DOHH2 (cell line): ENCODE results near the gene CEMIP2.

Experiments used
- H3F3A ChIP-seq: fragments of 200-600 bp; sonication (generic), shearing (Covaris generic); 2 replicates; pipeline ENCODE4 v1.6.0; 2016; ENCODE audit warnings: antibody characterized with exemption, mild to moderate bottlenecking; ENCODE audit not compliant: control insufficient read depth, insufficient read depth
- H3K27ac ChIP-seq: fragments of 200-600 bp; sonication (generic); 2 replicates; pipeline ENCODE4 v1.5.1; 2014; ENCODE audit warnings: low read depth, mild to moderate bottlenecking, low read length, moderate library complexity
- H3K27me3 ChIP-seq: fragments of 200-600 bp; sonication (generic); 2 replicates; pipeline ENCODE4 v1.6.1; 2014; ENCODE audit warnings: mild to moderate bottlenecking, low read length, mixed read lengths; ENCODE audit not compliant: control insufficient read depth
- H3K36me3 ChIP-seq: fragments of 200-600 bp; sonication (generic); 2 replicates; pipeline ENCODE4 v1.6.1; 2014; ENCODE audit warnings: mild to moderate bottlenecking, low read length, moderate library complexity, mixed read lengths; ENCODE audit not compliant: control insufficient read depth
- H3K4me1 ChIP-seq: fragments of 200-600 bp; sonication (generic); 2 replicates; pipeline ENCODE4 v1.6.1; 2014; ENCODE audit warnings: mild to moderate bottlenecking, low read length, mixed read lengths; ENCODE audit not compliant: control insufficient read depth
- H3K4me2 ChIP-seq: fragments of 200-600 bp; sonication (generic); 2 replicates; pipeline ENCODE4 v1.6.0; 2014; ENCODE audit warnings: mild to moderate bottlenecking, low read length, moderate library complexity
- H3K4me3 ChIP-seq: fragments of 200-600 bp; sonication (generic); 2 replicates; pipeline ENCODE4 v1.5.1; 2014; ENCODE audit warnings: mild to moderate bottlenecking, low read length, mixed read lengths
- H3K79me2 ChIP-seq: fragments of 200-600 bp; sonication (generic); 2 replicates; pipeline ENCODE4 v1.6.1; 2014; ENCODE audit warnings: mild to moderate bottlenecking, low read length, mixed read lengths; ENCODE audit not compliant: control insufficient read depth
- H3K9me2 ChIP-seq: fragments of 200-600 bp; sonication (generic); replicated peaks from 2 replicates; pipeline ENCODE4 v1.6.1; 2014; ENCODE audit warnings: mild to moderate bottlenecking, low read length, mixed read lengths; ENCODE audit not compliant: control insufficient read depth
- H3K9me3 ChIP-seq: fragments of 200-600 bp; sonication (generic); 2 replicates; pipeline ENCODE4 v1.6.1; 2014; ENCODE audit warnings: antibody characterized with exemption, low read length, mixed read lengths; ENCODE audit not compliant: control insufficient read depth, insufficient read depth
- H4K20me1 ChIP-seq: fragments of 200-600 bp; sonication (generic); 2 replicates; pipeline ENCODE4 v1.6.0; 2014; ENCODE audit warnings: low read depth, mild to moderate bottlenecking, antibody characterized with exemption, low read length, moderate library complexity; ENCODE audit not compliant: control insufficient read depth, insufficient read depth
- CTCF ChIP-seq: fragments of 200-600 bp; sonication (generic); IDR thresholded peaks from one replicate; pipeline ENCODE4 v1.5.1; 2014; ENCODE audit warnings: antibody characterized with exemption, mild to moderate bottlenecking, low read depth, low read length; ENCODE audit not compliant: poor library complexity, severe bottlenecking
- EZH2phosphoT487 ChIP-seq: fragments of 200-600 bp; sonication (generic); IDR thresholded peaks from 2 replicates; pipeline ENCODE4 v1.6.1; 2017; ENCODE audit warnings: borderline replicate concordance, mild to moderate bottlenecking, antibody characterized with exemption, low read length, moderate library complexity, mixed read lengths

The CEMIP2 gene

GRCh38 chr9:71780953-71781352, 12.6 kb upstream of the CEMIP2 start:
- Histone ChIP-seq H3K27ac (no peak overlapping the region), H3K36me3 (no peaks in the 10 kb centered on the region), H3K4me3 (no peak overlapping the region), H3K79me2 (no peaks in the 10 kb centered on the region), H3K4me2 (no peak overlapping the region), H3K4me1 (peaks cover 21% of the 10 kb centered on the region), H4K20me1 (no peaks in the 10 kb centered on the region), H3K9me2 (no peaks in the 10 kb centered on the region), H3F3A (no peaks in the 10 kb centered on the region), H3K9me3 (no peaks in the 10 kb centered on the region), H3K27me3 (peaks cover 4% of the 10 kb centered on the region; the same call in 1 of the 2 replicates)
- TF ChIP-seq EZH2phosphoT487 (no peak), CTCF (no peak)

GRCh38 chr9:71778085-71778484, 9.8 kb upstream of the CEMIP2 start:
- Histone ChIP-seq H3K27ac (no peak overlapping the region), H3K27me3 (peaks cover 6% of the 10 kb centered on the region; the same call in 1 of the 2 replicates), H3F3A (no peaks in the 10 kb centered on the region), H3K36me3 (no peaks in the 10 kb centered on the region), H3K4me3 (no peak overlapping the region), H3K4me1 (peaks cover 25% of the 10 kb centered on the region), H3K4me2 (no peak overlapping the region), H4K20me1 (no peaks in the 10 kb centered on the region), H3K9me3 (no peaks in the 10 kb centered on the region), H3K9me2 (no peaks in the 10 kb centered on the region), H3K79me2 (no peaks in the 10 kb centered on the region)
- TF ChIP-seq EZH2phosphoT487 (no peak), CTCF (no peak)

- H4K20me1 ChIP-seq: no peaks in the 10 kb centered on the region
- H3K4me3 ChIP-seq: no peak overlapping the region
Measured at GRCh38 chr9:71774920-71775319, 6.6 kb upstream of the CEMIP2 start.

More at GRCh38 chr9:71774920-71775319, 6.6 kb upstream of the CEMIP2 start:
- no peaks in the 10 kb centered on the region for H3K79me2 ChIP-seq
- TF ChIP-seq EZH2phosphoT487: no peak
- TF ChIP-seq CTCF: no peak
- no peaks in the 10 kb centered on the region for H3K36me3 ChIP-seq
- no peaks in the 10 kb centered on the region for H3K9me2 ChIP-seq
- no peaks in the 10 kb centered on the region for H3F3A ChIP-seq
- H3K27me3 ChIP-seq: peaks cover 10% of the 10 kb centered on the region
- peak overlapping the region; percentile 24 for H3K4me2 ChIP-seq
- H3K27ac ChIP-seq: no peak overlapping the region
- no peaks in the 10 kb centered on the region for H3K9me3 ChIP-seq
- H3K4me1 ChIP-seq: peaks cover 11% of the 10 kb centered on the region
